RWPE2 (cell line): Measurements from ENCODE around the gene INPP5F.

Experiments
- ATAC-seq: fragments of 200-7000 bp; cut with Tn5 transposase; 3 replicates; pipeline ENCODE4 v1.9.1; 2021; ENCODE audit warnings: low read depth
- DNase-seq: peaks from one replicate; pipeline ENCODE4 v3.0.0-alpha.2; 2020; ENCODE audit warnings: low spot score
- H3K27ac ChIP-seq: fragments of 450-650 bp; 2 replicates; pipeline ENCODE4 v1.5.1; 2017; ENCODE audit warnings: mild to moderate bottlenecking; ENCODE audit not compliant: poor library complexity, severe bottlenecking
- H3K27me3 ChIP-seq: fragments of 250-450 bp; sonication (Bioruptor Pico); 2 replicates; pipeline ENCODE4 v1.5.1; 2021; ENCODE audit warnings: mild to moderate bottlenecking, moderate library complexity; ENCODE audit not compliant: insufficient read depth, poor library complexity, severe bottlenecking
- H3K36me3 ChIP-seq: fragments of 250-450 bp; sonication (Bioruptor Pico); 2 replicates; pipeline ENCODE4 v1.5.1; 2020; ENCODE audit warnings: low read depth, mild to moderate bottlenecking, moderate library complexity
- H3K4me1 ChIP-seq: fragments of 250-450 bp; sonication (Bioruptor Pico); 2 replicates; pipeline ENCODE4 v1.5.1; 2021; ENCODE audit warnings: mild to moderate bottlenecking, moderate library complexity; ENCODE audit not compliant: insufficient read depth, poor library complexity, severe bottlenecking
- H3K4me3 ChIP-seq: fragments of 250-450 bp; sonication (Bioruptor Pico); 2 replicates; pipeline ENCODE4 v1.5.1; 2021; ENCODE audit warnings: mild to moderate bottlenecking, moderate library complexity; ENCODE audit not compliant: severe bottlenecking
- H3K9me3 ChIP-seq: fragments of 250-450 bp; sonication (Bioruptor Pico); 2 replicates; pipeline ENCODE4 v1.5.1; 2021; ENCODE audit warnings: mild to moderate bottlenecking, moderate library complexity; ENCODE audit not compliant: severe bottlenecking
- TF ChIP-seq, protein P1 (sequence below): fragments of 450-650 bp; IDR thresholded peaks from one replicate; pipeline ENCODE4 v1.5.1; 2017; ENCODE audit warnings: mild to moderate bottlenecking, moderate library complexity; ENCODE audit not compliant: poor library complexity, severe bottlenecking

Gene INPP5F

DNA sequence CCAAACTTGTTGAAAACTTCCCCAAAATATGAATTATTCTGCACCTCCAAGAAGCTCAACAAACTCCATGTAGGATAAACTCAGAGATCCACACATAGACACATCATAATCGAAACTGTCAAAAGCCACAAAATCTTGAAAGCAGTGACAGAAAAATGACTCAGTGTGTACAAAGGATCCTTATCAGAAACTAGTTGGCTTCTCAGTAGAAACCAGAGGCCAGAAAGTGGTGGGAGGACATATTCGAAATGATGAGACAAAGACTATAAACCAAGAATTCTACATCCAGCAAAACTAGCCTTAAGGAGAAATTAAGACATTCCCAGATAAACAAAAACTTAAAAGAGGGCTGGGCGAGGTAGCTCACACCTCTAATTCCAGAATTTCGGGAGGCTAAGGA is 108.3 kb downstream of the INPP5F start:
- ATAC-seq (no peak), DNase-seq (no peak)
- peaks cover 97% of the 10 kb centered on the region for H3K36me3 ChIP-seq
- TF ChIP-seq, protein P1, sequence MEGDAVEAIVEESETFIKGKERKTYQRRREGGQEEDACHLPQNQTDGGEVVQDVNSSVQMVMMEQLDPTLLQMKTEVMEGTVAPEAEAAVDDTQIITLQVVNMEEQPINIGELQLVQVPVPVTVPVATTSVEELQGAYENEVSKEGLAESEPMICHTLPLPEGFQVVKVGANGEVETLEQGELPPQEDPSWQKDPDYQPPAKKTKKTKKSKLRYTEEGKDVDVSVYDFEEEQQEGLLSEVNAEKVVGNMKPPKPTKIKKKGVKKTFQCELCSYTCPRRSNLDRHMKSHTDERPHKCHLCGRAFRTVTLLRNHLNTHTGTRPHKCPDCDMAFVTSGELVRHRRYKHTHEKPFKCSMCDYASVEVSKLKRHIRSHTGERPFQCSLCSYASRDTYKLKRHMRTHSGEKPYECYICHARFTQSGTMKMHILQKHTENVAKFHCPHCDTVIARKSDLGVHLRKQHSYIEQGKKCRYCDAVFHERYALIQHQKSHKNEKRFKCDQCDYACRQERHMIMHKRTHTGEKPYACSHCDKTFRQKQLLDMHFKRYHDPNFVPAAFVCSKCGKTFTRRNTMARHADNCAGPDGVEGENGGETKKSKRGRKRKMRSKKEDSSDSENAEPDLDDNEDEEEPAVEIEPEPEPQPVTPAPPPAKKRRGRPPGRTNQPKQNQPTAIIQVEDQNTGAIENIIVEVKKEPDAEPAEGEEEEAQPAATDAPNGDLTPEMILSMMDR, result no peak
- H3K27ac ChIP-seq, result no peak overlapping the region
- H3K9me3 ChIP-seq, result no peaks in the 10 kb centered on the region
- no peaks in the 10 kb centered on the region for H3K27me3 ChIP-seq
- no peaks in the 10 kb centered on the region for H3K4me1 ChIP-seq
- H3K4me3 ChIP-seq, result no peak overlapping the region

DNA sequence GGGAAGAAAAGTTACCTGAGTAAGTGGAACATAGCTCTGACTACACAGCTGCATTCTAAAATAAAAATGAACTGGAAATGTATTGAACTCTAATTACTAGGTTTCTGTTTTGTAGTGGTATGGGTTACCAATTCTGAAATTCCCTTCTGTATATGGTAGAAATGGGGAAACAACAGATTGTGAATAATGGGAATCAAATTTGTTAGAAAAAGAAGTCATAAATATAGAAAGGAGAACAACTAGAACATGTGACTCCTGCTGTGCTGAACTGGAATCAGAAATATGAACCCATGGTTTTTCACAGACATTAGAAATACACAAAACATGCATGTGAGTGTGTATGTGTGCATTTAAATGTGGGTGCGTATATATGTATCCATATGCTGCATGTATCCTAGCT is 119.8 kb downstream of the INPP5F start:
- Histone ChIP-seq H3K27me3 (no peaks in the 10 kb centered on the region), H3K27ac (no peak overlapping the region), H3K4me1 (peaks cover 16% of the 10 kb centered on the region), H3K4me3 (no peak overlapping the region), H3K36me3 (peaks cover 99% of the 10 kb centered on the region), H3K9me3 (no peaks in the 10 kb centered on the region)
- DNase-seq (no peak), ATAC-seq (no peak)
- TF ChIP-seq, protein P1, result no peak

DNA sequence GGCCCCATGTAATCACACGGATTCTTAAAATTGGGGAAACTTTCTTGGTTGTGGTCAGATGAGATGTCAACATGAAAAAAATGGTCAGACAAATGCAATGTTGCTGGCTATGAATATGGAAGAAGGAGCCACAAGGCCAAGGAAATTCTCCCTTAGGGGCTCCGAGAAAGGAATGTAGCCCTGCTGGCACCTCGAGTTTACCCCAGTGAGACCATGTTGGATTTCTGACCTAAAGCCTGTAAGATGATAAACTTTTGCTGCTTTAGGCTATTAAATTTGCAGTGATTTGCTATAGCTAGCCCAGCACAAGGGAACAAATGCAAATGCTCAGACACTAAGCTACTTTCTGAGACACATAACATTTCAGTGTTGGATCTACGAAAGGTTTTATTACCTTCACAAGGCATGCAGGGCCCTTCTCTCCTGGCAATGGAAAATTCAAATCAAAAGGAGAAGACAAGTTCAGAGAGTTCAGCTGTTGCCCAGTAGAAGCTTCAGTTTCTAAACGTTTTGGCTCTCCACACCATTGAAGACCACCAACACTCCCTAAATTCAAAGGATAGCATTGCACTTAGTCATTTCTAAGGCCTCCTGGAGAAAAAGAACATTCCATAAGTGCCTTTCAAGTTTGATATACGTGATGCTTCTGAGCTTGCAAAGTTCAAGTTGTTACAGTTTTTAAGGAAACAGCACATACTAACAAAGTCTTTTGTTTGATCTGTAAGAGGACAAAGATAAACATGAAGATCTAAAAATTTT is 123.4 kb downstream of the INPP5F start:
- H3K27ac ChIP-seq, result peak overlapping the region; percentile 51
- H3K4me3 ChIP-seq, result no peak overlapping the region
- peak; percentile 67 for ATAC-seq
- no peaks in the 10 kb centered on the region for H3K27me3 ChIP-seq
- peaks cover 18% of the 10 kb centered on the region for H3K4me1 ChIP-seq
- peaks cover 97% of the 10 kb centered on the region for H3K36me3 ChIP-seq
- DNase-seq, result no peak
- no peaks in the 10 kb centered on the region for H3K9me3 ChIP-seq
- TF ChIP-seq, protein P1, result no peak

DNA sequence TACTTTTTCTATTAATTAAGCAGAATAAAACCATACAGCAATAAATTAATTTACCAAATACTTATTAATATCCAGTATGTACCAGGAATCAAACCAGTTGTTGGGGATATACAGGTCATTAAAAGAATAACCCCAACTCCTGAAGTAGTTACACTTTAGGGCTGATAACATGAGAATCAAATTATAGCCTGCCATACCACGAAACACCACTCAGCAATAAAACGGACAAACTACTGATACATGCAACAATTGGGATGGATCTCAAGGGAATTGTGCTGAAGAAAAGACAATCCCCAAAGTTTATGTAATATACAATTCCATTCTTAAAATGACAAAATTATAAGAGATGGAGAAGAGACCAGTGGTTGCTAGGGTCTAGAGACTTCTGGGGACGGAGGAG is 124.1 kb downstream of the INPP5F start:
- TF ChIP-seq, protein P1, result no peak
- peaks cover 97% of the 10 kb centered on the region for H3K36me3 ChIP-seq
- H3K27ac ChIP-seq, result peak overlapping the region; percentile 51

DNA sequence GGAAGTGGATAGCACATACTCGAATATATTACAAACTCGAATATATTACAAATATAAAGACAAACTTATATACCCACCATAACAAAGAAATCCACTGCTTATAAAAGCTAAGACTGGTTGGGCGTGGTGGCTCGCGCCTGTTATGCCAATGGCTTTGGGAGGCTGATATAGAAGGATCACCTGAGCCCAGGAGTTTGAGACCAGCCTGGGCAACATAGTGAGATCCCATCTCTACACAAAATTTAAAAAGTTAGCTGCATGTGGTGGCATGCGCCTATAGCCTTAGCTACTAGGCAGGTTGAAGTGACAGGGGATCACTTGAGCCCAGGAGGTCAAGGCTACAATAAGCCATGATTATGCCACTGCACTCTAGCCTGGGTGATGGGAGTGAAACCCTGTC is 126.4 kb downstream of the INPP5F start:
- ATAC-seq (no peak), DNase-seq (no peak)
- H3K9me3 ChIP-seq, result no peaks in the 10 kb centered on the region
- H3K27me3 ChIP-seq, result no peaks in the 10 kb centered on the region
- H3K36me3 ChIP-seq, result peaks cover 95% of the 10 kb centered on the region
- no peak overlapping the region for H3K27ac ChIP-seq
- peaks cover 18% of the 10 kb centered on the region for H3K4me1 ChIP-seq
- no peak overlapping the region for H3K4me3 ChIP-seq
- TF ChIP-seq, protein P1, result no peak

More for the DNA sequence above, 124.1 kb downstream of the INPP5F start:
- Histone ChIP-seq H3K4me3 (no peak overlapping the region), H3K9me3 (no peaks in the 10 kb centered on the region), H3K4me1 (peaks cover 18% of the 10 kb centered on the region), H3K27me3 (no peaks in the 10 kb centered on the region)
- ATAC-seq (no peak), DNase-seq (no peak)
